Spinal cord (tissue), 10 donors: ENCODE measurements around the gene HOXD9. TPM values are rescaled to one million over a fixed set of nuclear protein-coding genes. Genes with fewer than 3 reads are reported as not detected.

Source experiments
- DNase-seq, 6 donors: peaks; one replicate each; pipeline versions ENCODE4 v3.0.0 to v3.0.0-alpha.2; 2013 to 2015; ENCODE audit warnings: low spot score in 6 of 6, low read depth in 4 of 6
- H3K27ac ChIP-seq: one replicate; pipeline ENCODE4 v1.5.1; 2013; ENCODE audit warnings: low read depth, low read length, control low read depth
- H3K27me3 ChIP-seq: one replicate; pipeline ENCODE4 v1.6.1; 2013; ENCODE audit warnings: low read length; ENCODE audit not compliant: control insufficient read depth, insufficient read depth
- H3K36me3 ChIP-seq: one replicate; pipeline ENCODE4 v1.6.1; 2013; ENCODE audit warnings: low read length; ENCODE audit not compliant: control insufficient read depth, insufficient read depth
- H3K4me1 ChIP-seq: one replicate; pipeline ENCODE4 v1.6.1; 2013; ENCODE audit warnings: low read length; ENCODE audit not compliant: control insufficient read depth, insufficient read depth
- H3K4me3 ChIP-seq: one replicate; pipeline ENCODE4 v1.5.1; 2013; ENCODE audit warnings: low read depth, low read length, control low read depth
- H3K9me3 ChIP-seq: one replicate; pipeline ENCODE4 v1.6.1; 2013; ENCODE audit warnings: low read length; ENCODE audit not compliant: control insufficient read depth, insufficient read depth
- WGBS: methylation state at CpG from one replicate; pipeline ENCODE4 v1.1.5; 2013; ENCODE audit warnings: missing lambda C conversion rate; ENCODE audit not compliant: insufficient coverage; 5-methylcytosine and 5-hydroxymethylcytosine counted together
- polyA plus RNA-seq, 2 donors: library from polyadenylated mRNA; unstranded; fragments of 120-200 nt; gene quantifications; one replicate each; pipeline ENCODE4 v1.2.1, GENCODE V29; 2013; ENCODE audit not compliant: insufficient read length in 2 of 2
- total RNA-seq, 2 donors: library from RNA; depleted of rRNA in 1 of 2; stranded (reverse); fragments of 120-200 nt in 1 of 2; fragments of >200 nt in 1 of 2; gene quantifications; one replicate each; pipeline versions ENCODE4 v1.2.3 to v1.2.4, GENCODE V29; 2013 to 2014
- donor health status: healthy.

The HOXD9 gene
- total and polyA plus RNA-seq, 4 donors: 0.22 to 3.2 (median 3.1) TPM

DNA sequence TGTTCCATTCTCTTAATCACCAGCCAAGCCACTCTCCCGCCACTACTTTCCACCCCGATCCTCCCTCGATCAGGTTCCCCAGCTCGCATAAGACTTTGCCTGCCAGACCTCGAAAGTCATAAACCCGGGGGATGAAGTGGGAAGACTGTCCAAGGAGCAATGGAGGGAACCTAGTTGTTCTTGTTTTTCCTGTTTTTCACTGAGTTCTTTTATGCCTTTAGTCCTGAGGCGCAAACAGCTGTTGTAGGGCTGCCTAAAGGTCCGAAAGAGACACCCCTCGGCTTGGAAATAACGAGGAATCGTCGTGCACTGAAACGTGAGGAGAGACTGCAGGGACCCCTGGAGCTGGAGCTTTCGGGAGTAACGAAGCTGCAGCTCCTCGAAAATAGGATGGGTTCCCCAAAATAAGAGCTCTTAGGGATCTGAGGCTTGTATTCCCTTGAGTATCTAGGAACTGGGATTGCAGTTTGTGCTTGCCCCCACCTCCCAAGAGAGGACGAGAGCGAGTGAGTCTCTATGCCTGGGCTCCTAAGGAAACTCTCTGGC is 24.6 kb upstream of the HOXD9 start:
- no peak overlapping the region for H3K27ac ChIP-seq
- H3K9me3 ChIP-seq: no peaks in the 10 kb centered on the region
- H3K36me3 ChIP-seq: no peaks in the 10 kb centered on the region
- H3K27me3 ChIP-seq: peaks cover 100% of the 10 kb centered on the region
- no peak for DNase-seq
- H3K4me3 ChIP-seq: peak overlapping the region; percentile 33
- WGBS: 2% methylated on average over 11 of the region's 18 CpGs
- H3K4me1 ChIP-seq: peaks cover 40% of the 10 kb centered on the region

GRCh38 chr2:176098366-176099158 is 24.0 kb upstream of the HOXD9 start:
- H3K4me1 ChIP-seq: peaks cover 34% of the 10 kb centered on the region
- no peak overlapping the region for H3K27ac ChIP-seq
- H3K9me3 ChIP-seq: no peaks in the 10 kb centered on the region
- 5% methylated on average over 35 of the region's 35 CpGs for WGBS
- H3K27me3 ChIP-seq: peaks cover 100% of the 10 kb centered on the region
- H3K4me3 ChIP-seq: no peak overlapping the region
- DNase-seq: no peak
- H3K36me3 ChIP-seq: no peaks in the 10 kb centered on the region

DNA sequence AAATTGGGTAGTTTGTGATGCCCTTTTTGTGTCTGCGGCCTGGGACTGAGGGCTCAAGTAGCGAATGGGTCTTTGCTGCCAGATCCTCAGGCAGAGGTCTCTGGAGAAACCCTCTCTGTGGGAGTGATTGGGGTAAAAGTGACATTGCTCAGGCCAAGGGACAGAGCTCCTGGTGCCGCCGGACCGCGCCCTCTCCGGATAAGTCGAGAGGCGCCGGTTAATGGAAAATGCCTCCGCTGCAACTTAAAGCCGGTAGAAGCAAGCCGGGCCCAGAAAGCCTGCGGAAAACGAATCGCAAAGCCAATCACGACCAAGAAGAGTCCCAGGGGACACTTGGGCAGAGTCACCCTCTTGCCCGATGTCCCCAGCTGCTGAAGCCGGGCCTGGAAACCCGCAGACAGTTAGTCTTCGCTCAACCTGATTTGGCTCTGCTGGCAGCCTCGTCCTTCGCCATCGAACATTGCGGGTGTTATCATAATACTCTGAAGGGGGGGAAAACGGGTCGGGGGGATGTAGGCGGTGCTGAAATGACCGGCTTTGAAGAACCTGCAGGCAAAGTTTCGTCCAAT is 23.3 kb upstream of the HOXD9 start:
- WGBS: 6% methylated on average over 30 of the region's 30 CpGs
- peaks cover 35% of the 10 kb centered on the region for H3K4me1 ChIP-seq
- no peak for DNase-seq

GRCh38 chr2:176099728-176100546 is 22.6 kb upstream of the HOXD9 start, which contains the start of gene HOXD12:
HOXD12 (plus strand) TSS chr2:176099795; CDS start chr2:176099802, 7 bp downstream.
- Histone ChIP-seq H3K36me3 (no peaks in the 10 kb centered on the region), H3K27ac (no peak within 1 kb of the TSS), H3K27me3 (peaks cover 100% of the 10 kb centered on the region), H3K4me1 (peaks cover 42% of the 10 kb centered on the region), H3K9me3 (no peaks in the 10 kb centered on the region), H3K4me3 (no peak within 1 kb of the TSS)
- no peak for DNase-seq
- WGBS: 2% methylated on average over 70 of the region's 70 CpGs

More for the DNA sequence above, 23.3 kb upstream of the HOXD9 start:
- Histone ChIP-seq H3K4me3 (no peak overlapping the region), H3K27ac (no peak overlapping the region), H3K36me3 (no peaks in the 10 kb centered on the region), H3K27me3 (peaks cover 100% of the 10 kb centered on the region), H3K9me3 (no peaks in the 10 kb centered on the region)

DNA sequence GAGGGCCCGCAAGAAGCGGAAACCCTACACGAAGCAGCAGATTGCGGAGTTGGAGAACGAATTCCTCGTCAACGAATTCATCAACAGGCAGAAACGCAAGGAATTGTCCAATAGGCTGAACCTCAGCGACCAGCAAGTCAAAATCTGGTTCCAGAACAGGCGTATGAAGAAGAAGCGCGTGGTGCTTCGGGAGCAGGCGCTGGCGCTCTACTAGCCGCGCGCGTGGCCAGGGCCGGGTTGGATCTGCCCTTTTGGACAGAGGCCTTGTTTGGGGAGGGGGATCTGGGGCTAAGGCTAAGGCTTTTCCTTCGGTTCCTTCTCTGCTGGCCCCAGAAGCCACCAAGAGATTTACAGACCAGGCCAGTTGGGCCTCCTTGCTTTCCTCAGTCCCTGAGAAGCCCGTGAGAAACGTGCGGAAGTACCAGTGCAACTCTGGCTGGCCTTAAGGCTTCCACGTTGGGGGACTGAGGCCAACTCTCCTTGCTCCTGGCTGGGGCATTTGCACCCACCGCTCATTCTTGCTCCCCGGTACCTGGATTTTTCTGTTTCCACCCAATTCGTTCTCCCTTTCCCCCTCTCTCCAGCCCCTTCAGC is 21.9 kb upstream of the HOXD9 start:
- Histone ChIP-seq H3K4me3 (no peak overlapping the region), H3K36me3 (no peaks in the 10 kb centered on the region), H3K4me1 (peaks cover 43% of the 10 kb centered on the region), H3K9me3 (no peaks in the 10 kb centered on the region), H3K27me3 (peaks cover 100% of the 10 kb centered on the region), H3K27ac (no peak overlapping the region)
- DNase-seq: no peak
- 11% methylated on average over 26 of the region's 28 CpGs for WGBS

DNA sequence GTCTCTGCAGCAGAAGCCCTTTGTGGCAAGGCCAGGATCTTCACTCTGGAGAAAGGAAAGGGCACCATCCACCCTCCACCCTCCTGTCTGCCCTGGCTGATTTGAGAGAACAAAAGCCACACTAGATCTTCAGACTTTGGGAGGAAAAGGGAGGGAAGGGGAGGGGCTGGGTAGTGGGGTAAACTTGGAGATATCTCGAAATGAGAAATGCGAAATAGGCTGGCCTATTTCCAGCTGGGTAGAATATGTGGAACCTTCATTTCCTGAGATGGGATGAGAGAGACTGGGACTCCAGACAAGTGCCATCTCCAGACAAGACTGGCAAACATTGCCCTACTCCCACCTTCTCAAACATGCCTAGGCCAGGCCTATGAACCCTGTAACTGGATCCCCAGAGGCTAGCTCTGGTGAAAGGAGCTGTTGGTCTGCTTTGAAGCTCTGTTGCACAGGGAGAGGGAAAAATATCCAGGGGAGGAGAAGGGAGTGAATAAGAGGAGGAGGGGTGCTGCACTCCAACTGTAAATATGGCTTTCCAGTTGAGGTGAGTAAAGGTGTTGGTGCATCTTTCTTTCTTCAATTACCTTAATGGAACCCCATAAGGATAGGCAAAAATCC is 21.2 kb upstream of the HOXD9 start:
- 38% methylated on average over 2 of the region's 2 CpGs for WGBS
- H3K4me3 ChIP-seq: no peak overlapping the region
- peaks cover 100% of the 10 kb centered on the region for H3K27me3 ChIP-seq
- H3K9me3 ChIP-seq: no peaks in the 10 kb centered on the region
- H3K27ac ChIP-seq: no peak overlapping the region
- no peaks in the 10 kb centered on the region for H3K36me3 ChIP-seq
- H3K4me1 ChIP-seq: peaks cover 43% of the 10 kb centered on the region
- DNase-seq: no peak

DNA sequence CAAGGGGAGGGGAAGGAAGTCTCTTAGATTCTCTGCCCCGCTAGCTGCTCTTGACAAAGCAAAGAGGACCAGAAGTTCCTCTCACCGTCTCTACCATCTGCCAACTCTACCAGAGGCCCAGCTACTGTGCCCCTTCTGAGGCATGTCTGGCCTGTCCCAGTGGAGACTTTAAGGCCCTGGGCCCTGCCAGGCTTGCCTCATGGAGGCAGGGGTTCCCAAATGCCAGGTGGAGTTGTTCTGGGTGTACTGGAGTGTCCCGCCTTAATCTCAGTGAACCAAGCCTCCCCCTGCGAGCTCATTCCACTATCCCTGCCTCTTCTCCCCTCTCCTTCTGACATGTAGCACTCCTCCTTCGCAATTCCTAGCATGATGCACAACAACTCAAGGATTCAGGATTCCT is 20.7 kb upstream of the HOXD9 start:
- 38% methylated on average over 3 of the region's 5 CpGs for WGBS
- Histone ChIP-seq H3K36me3 (no peaks in the 10 kb centered on the region), H3K9me3 (no peaks in the 10 kb centered on the region), H3K4me3 (no peak overlapping the region), H3K4me1 (peaks cover 48% of the 10 kb centered on the region), H3K27ac (no peak overlapping the region), H3K27me3 (peaks cover 100% of the 10 kb centered on the region)
- no peak for DNase-seq

GRCh38 chr2:176102309-176102866 is 20.1 kb upstream of the HOXD9 start:
- peaks cover 99% of the 10 kb centered on the region for H3K27me3 ChIP-seq
- H3K36me3 ChIP-seq: no peaks in the 10 kb centered on the region
- 44% methylated on average over 5 of the region's 7 CpGs for WGBS
- no peaks in the 10 kb centered on the region for H3K9me3 ChIP-seq
- H3K4me1 ChIP-seq: peaks cover 48% of the 10 kb centered on the region
- no peak overlapping the region for H3K4me3 ChIP-seq
- H3K27ac ChIP-seq: no peak overlapping the region
- DNase-seq: no peak
